Measurements from ENCODE around the gene C15orf39.

Gene C15orf39

DNA sequence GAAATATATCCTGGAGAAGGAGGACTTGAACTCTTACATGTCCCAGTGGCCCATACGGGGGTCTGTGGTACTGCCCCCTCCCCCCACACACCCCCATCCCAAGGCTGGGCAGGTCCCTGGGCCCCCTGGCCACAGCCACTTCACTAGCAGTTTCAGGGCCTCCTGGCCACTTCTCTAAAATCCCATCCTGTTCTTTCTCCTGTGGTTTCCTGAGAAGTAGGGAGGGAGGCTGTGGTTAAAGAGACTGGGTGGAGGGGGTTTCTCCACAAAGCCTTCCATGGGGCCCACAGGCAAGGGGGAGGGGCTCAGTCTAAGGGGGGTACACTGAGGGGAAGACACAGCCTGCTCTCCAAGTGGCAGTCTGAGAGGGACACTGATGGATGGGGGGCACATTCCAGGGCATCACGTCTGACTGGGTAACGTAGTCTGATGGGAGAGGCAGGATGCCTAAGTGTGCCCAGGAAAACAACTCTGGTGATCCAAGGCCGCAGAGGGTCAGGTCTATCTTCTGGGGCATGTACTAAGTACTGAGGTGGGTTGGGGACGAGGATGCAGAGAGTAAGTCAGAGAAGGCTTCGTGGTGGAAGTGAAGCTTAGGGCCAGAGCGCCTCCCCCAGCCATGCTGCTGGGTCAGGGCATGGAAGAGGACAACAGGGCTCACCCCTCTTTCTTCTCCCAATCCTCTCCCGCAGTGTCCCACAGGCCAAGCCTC, 48.0 kb upstream of the C15orf39 start:
- no peak overlapping the region for H3K27ac ChIP-seq (ENCODE audit: low read depth, low read length, poor library complexity, severe bottlenecking)
- no peak overlapping the region for H2AFZ ChIP-seq (ENCODE audit: low read length)

DNA sequence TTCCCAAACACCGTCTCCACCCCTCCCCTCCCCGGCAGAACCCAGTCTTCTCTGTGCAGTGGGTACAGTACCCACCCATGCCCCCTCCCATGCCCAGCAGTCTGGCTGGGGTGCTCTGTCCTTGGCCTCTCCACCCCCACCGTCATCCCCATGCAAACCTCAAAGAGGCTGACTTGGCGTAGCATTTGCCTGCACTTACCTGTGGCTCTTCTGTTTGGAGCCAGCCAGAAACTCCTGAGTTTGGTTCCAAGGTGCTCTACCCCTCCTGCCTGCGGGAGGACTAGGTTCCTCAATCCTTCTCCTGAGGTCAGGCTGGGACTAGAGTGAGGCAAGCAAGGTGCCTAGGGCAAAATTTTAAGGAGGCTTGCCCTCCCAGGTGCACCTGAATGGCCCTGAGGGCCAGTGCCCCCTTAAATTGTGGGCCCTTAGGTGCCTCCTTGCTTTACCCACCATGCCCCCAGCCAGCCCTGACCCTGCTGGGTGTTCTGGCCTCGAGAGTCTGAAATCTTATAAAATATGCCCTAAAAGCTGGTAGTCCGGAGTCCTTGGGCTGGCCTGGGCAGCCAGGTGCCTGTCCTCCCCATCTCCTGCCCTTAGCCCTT, 47.1 kb upstream of the C15orf39 start:
- Histone ChIP-seq H3F3A (ENCODE audit: insufficient read depth, low read length) (no peaks in the 10 kb centered on the region), H3K4me2 (ENCODE audit: low read length) (no peak overlapping the region), H3K27ac (ENCODE audit: low read depth, low read length, poor library complexity, severe bottlenecking) (no peak overlapping the region), H3K4me3 (ENCODE audit: low read depth, low read length, poor library complexity, severe bottlenecking) (no peak overlapping the region), H3K79me2 (ENCODE audit: insufficient read depth, low read length) (no peaks in the 10 kb centered on the region), H3K36me3 (ENCODE audit: insufficient read depth, low read length) (no peaks in the 10 kb centered on the region), H3K9me3 (ENCODE audit: low read length) (no peaks in the 10 kb centered on the region), H3K9me2 (ENCODE audit: low read depth, low read length) (no peaks in the 10 kb centered on the region), H3K9ac (ENCODE audit: low read length) (no peak overlapping the region), H2AFZ (ENCODE audit: low read length) (no peak overlapping the region), H3K27me3 (ENCODE audit: insufficient read depth, low read length) (no peaks in the 10 kb centered on the region), H4K20me1 (ENCODE audit: insufficient read depth, low read length) (no peaks in the 10 kb centered on the region), H3K4me1 (ENCODE audit: insufficient read depth, low read length, severe bottlenecking) (no peaks in the 10 kb centered on the region)
- no peak for TF ChIP-seq EZH2 (IDR thresholded peaks at IDR 0.05; ENCODE audit: borderline replicate concordance, low read length)
- TF ChIP-seq, protein P1, sequence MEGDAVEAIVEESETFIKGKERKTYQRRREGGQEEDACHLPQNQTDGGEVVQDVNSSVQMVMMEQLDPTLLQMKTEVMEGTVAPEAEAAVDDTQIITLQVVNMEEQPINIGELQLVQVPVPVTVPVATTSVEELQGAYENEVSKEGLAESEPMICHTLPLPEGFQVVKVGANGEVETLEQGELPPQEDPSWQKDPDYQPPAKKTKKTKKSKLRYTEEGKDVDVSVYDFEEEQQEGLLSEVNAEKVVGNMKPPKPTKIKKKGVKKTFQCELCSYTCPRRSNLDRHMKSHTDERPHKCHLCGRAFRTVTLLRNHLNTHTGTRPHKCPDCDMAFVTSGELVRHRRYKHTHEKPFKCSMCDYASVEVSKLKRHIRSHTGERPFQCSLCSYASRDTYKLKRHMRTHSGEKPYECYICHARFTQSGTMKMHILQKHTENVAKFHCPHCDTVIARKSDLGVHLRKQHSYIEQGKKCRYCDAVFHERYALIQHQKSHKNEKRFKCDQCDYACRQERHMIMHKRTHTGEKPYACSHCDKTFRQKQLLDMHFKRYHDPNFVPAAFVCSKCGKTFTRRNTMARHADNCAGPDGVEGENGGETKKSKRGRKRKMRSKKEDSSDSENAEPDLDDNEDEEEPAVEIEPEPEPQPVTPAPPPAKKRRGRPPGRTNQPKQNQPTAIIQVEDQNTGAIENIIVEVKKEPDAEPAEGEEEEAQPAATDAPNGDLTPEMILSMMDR (IDR thresholded peaks at IDR 0.05; ENCODE audit: low read length), result no peak

More for the DNA sequence above, 48.0 kb upstream of the C15orf39 start:
- Histone ChIP-seq H4K20me1 (ENCODE audit: insufficient read depth, low read length) (no peaks in the 10 kb centered on the region), H3F3A (ENCODE audit: insufficient read depth, low read length) (no peaks in the 10 kb centered on the region), H3K4me1 (ENCODE audit: insufficient read depth, low read length, severe bottlenecking) (no peaks in the 10 kb centered on the region), H3K4me3 (ENCODE audit: low read depth, low read length, poor library complexity, severe bottlenecking) (no peak overlapping the region), H3K4me2 (ENCODE audit: low read length) (no peak overlapping the region), H3K36me3 (ENCODE audit: insufficient read depth, low read length) (no peaks in the 10 kb centered on the region), H3K9me3 (ENCODE audit: low read length) (no peaks in the 10 kb centered on the region), H3K9ac (ENCODE audit: low read length) (no peak overlapping the region), H3K79me2 (ENCODE audit: insufficient read depth, low read length) (no peaks in the 10 kb centered on the region), H3K9me2 (ENCODE audit: low read depth, low read length) (no peaks in the 10 kb centered on the region), H3K27me3 (ENCODE audit: insufficient read depth, low read length) (no peaks in the 10 kb centered on the region)
- TF ChIP-seq EZH2 (IDR thresholded peaks at IDR 0.05; ENCODE audit: borderline replicate concordance, low read length), result no peak
- TF ChIP-seq, protein P1 (IDR thresholded peaks at IDR 0.05; ENCODE audit: low read length), result no peak

DNA sequence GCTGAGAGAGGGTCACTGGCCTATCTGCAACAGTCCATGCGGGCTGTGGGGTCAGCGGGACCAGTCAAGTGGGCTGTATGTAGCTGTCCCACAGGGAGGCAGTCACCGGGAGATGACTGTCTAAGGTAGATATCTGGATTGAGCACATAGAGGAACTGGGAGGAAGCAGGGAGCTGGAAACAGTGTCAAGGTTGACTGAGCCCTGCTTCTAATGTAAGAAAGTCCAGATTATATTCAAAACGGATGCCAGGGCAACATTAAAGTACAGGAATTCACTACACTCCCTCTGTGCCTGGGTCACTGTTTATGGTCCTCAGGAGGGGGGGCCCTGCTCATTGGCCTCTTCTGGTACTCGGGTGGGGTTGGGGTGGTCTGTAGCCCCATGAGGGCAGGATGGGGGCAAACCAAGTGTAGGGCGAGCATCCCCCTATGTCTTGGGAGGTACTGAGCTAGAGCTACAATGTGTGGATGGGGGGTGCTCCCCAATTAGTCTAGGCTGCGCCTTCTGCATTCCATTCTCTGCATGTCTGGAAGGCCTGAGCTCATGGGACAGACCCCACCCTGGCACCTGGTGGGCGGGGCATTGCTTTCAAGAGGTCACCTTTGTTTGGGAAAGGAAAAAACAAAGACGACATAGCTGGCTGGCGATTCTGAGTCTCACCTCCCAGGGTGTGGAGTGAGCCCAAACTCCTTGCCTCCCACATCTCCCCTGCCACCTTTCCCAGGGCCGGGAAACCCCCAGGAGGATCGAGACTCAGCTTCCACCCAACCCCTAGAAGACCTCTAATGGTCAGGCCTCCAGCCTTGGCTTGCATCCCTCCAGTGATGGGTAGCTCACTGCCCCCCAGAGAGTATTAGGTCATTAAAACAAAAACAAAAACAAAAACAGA, 45.1 kb upstream of the C15orf39 start:
- Histone ChIP-seq H3F3A (ENCODE audit: insufficient read depth, low read length) (no peaks in the 10 kb centered on the region), H3K9me3 (ENCODE audit: low read length) (no peaks in the 10 kb centered on the region), H3K4me3 (ENCODE audit: low read depth, low read length, poor library complexity, severe bottlenecking) (no peak overlapping the region), H3K9ac (ENCODE audit: low read length) (no peak overlapping the region), H3K4me1 (ENCODE audit: insufficient read depth, low read length, severe bottlenecking) (no peaks in the 10 kb centered on the region), H2AFZ (ENCODE audit: low read length) (no peak overlapping the region), H3K4me2 (ENCODE audit: low read length) (no peak overlapping the region), H3K27ac (ENCODE audit: low read depth, low read length, poor library complexity, severe bottlenecking) (no peak overlapping the region), H3K27me3 (ENCODE audit: insufficient read depth, low read length) (no peaks in the 10 kb centered on the region; the same call in 1 of the 2 replicates), H3K9me2 (ENCODE audit: low read depth, low read length) (no peaks in the 10 kb centered on the region), H4K20me1 (ENCODE audit: insufficient read depth, low read length) (no peaks in the 10 kb centered on the region), H3K79me2 (ENCODE audit: insufficient read depth, low read length) (no peaks in the 10 kb centered on the region), H3K36me3 (ENCODE audit: insufficient read depth, low read length) (no peaks in the 10 kb centered on the region)
- no peak for TF ChIP-seq EZH2 (IDR thresholded peaks at IDR 0.05; ENCODE audit: borderline replicate concordance, low read length)
- TF ChIP-seq, protein P1 (IDR thresholded peaks at IDR 0.05; ENCODE audit: low read length), result no peak

Data from OCI-LY1 (cell line).